H1 (cell line): ENCODE data around the gene FSTL4. TPM values are rescaled to one million over a fixed set of nuclear protein-coding genes. Genes with fewer than 3 reads are reported as not detected.
A peak's percentile ranks its signal among the peaks of the same experiment; 100 is the strongest.

Experiments used
- CTCF ChIA-PET: fragments of 300-600 bp; sonication (Branson Sonifier 250); formaldehyde crosslinking; loops from one replicate; lab custom pipeline; 2021; ENCODE audit not compliant: partially characterized antibody; lab: Charles Lee
- POLR2A ChIA-PET: fragments of 300-600 bp; sonication (Branson Sonifier 250); formaldehyde crosslinking; loops from one replicate; lab custom pipeline; 2021; ENCODE audit warnings: inconsistent platforms; ENCODE audit not compliant: partially characterized antibody; lab: Charles Lee
- DNase-seq, 2 experiments: peaks; one replicate each; pipeline versions ENCODE4 v3.0.0 to v3.0.0-alpha.2; 2010 to 2022; ENCODE audit warnings: low spot score in 2 of 2, low read depth in 1 of 2, mixed read lengths in 1 of 2
- FAIRE-seq: peaks from 2 replicates; lab custom pipeline; 2011; peaks lifted over from hg19 to GRCh38; lab: Jason Lieb, UNC
- H2AFZ ChIP-seq: 2 replicates; pipeline ENCODE4 v1.8.1; 2012; ENCODE audit warnings: low read length, inconsistent platforms
- H2AK5ac ChIP-seq: 2 replicates; pipeline ENCODE4 v1.6.1; 2013; ENCODE audit warnings: low read depth, low read length
- H2BK120ac ChIP-seq: replicated peaks from 2 replicates; pipeline ENCODE3; 2013; ENCODE audit warnings: low read depth, low read length, inconsistent platforms
- H2BK12ac ChIP-seq: 2 replicates; pipeline ENCODE4 v1.6.1; 2013; ENCODE audit warnings: low read depth, low read length
- H2BK15ac ChIP-seq: 2 replicates; pipeline ENCODE4 v1.6.1; 2013; ENCODE audit warnings: low read length
- H2BK20ac ChIP-seq: 2 replicates; pipeline ENCODE4 v1.6.1; 2013; ENCODE audit warnings: low read length
- H2BK5ac ChIP-seq: 2 replicates; pipeline ENCODE4 v1.6.1; 2013; ENCODE audit warnings: low read depth, low read length
- H3K14ac ChIP-seq: 2 replicates; pipeline ENCODE4 v1.6.1; 2013; ENCODE audit warnings: inconsistent platforms; ENCODE audit not compliant: insufficient read length
- H3K18ac ChIP-seq: 2 replicates; pipeline ENCODE4 v1.6.1; 2013; ENCODE audit warnings: low read length; ENCODE audit errors: extremely low read depth
- H3K23ac ChIP-seq: 2 replicates; pipeline ENCODE4 v1.6.1; 2013; ENCODE audit warnings: inconsistent platforms; ENCODE audit not compliant: insufficient read length
- H3K23me2 ChIP-seq: 2 replicates; pipeline ENCODE4 v1.6.1; 2013; ENCODE audit warnings: low read depth, low read length
- H3K27ac ChIP-seq: 2 replicates; pipeline ENCODE4 v1.6.1; 2011; ENCODE audit warnings: low read depth, low read length, inconsistent platforms
- H3K27me3 ChIP-seq, 4 experiments: replicated peaks in 1 of 4; 1 replicate in 1 of 4; 2 replicates in 3 of 4; pipeline versions ENCODE4 v1.6.1 to v1.8.1; 2011 to 2013; ENCODE audit warnings: low read length in 3 of 4, mild to moderate bottlenecking in 3 of 4, inconsistent platforms in 2 of 4, mixed read lengths in 2 of 4, moderate library complexity in 1 of 4; ENCODE audit not compliant: control insufficient read depth in 3 of 4, insufficient read depth in 3 of 4; ENCODE audit errors: extremely low read depth in 1 of 4
- H3K36me3 ChIP-seq, 4 experiments: 2 replicates each; pipeline versions ENCODE4 v1.6.1 to v1.8.1; 2011 to 2013; ENCODE audit warnings: mild to moderate bottlenecking in 4 of 4, low read length in 3 of 4, moderate library complexity in 2 of 4, control low read depth in 1 of 4, inconsistent platforms in 1 of 4; ENCODE audit not compliant: insufficient read depth in 4 of 4, control insufficient read depth in 2 of 4
- H3K4ac ChIP-seq: replicated peaks from 2 replicates; pipeline ENCODE3; 2013; ENCODE audit warnings: low read length, low read depth, mixed read lengths, inconsistent platforms; ENCODE audit not compliant: insufficient read length
- H3K4me1 ChIP-seq, 4 experiments: replicated peaks in 1 of 4; 1 replicate in 1 of 4; 2 replicates in 3 of 4; pipeline versions ENCODE4 v1.6.1 to v1.8.1; 2011 to 2013; ENCODE audit warnings: low read length in 3 of 4, inconsistent platforms in 2 of 4, mixed read lengths in 1 of 4; ENCODE audit not compliant: insufficient read depth in 4 of 4, control insufficient read depth in 3 of 4
- H3K4me2 ChIP-seq, 2 experiments: 2 replicates each; pipeline versions ENCODE4 v1.6.1 to v1.8.1; 2011 to 2013; ENCODE audit warnings: low read depth in 2 of 2, low read length in 2 of 2, control low read depth in 1 of 2, inconsistent platforms in 1 of 2, mild to moderate bottlenecking in 1 of 2; ENCODE audit not compliant: insufficient read depth in 1 of 2
- H3K4me3 ChIP-seq, 4 experiments: fragments of 200-600, 300-600 bp in 1 of 4; sonication (generic), shearing (Covaris generic), sonication (Bioruptor Twin) in 1 of 4; 2 replicates each; pipeline versions ENCODE4 v1.5.1 to v1.8.1; 2011 to 2016; ENCODE audit warnings: low read length in 4 of 4, low read depth in 3 of 4, control low read depth in 2 of 4, inconsistent platforms in 2 of 4, mild to moderate bottlenecking in 2 of 4, mixed read lengths in 1 of 4, moderate library complexity in 1 of 4; ENCODE audit not compliant: insufficient read depth in 2 of 4; ENCODE audit errors: extremely low read depth in 1 of 4
- H3K56ac ChIP-seq: replicated peaks from 2 replicates; pipeline ENCODE3; 2013; ENCODE audit warnings: low read depth, mild to moderate bottlenecking, mixed read lengths, low read length, inconsistent platforms; ENCODE audit not compliant: insufficient read length
- H3K79me1 ChIP-seq: 2 replicates; pipeline ENCODE4 v1.6.1; 2013; ENCODE audit warnings: low read depth, low read length, control low read depth
- H3K79me2 ChIP-seq, 2 experiments: 2 replicates each; pipeline versions ENCODE4 v1.6.1 to v1.8.1; 2012 to 2013; ENCODE audit warnings: low read length in 2 of 2, mild to moderate bottlenecking in 2 of 2, inconsistent platforms in 1 of 2; ENCODE audit not compliant: insufficient read depth in 2 of 2, control insufficient read depth in 1 of 2
- H3K9ac ChIP-seq, 4 experiments: replicated peaks in 1 of 4; 1 replicate in 1 of 4; 2 replicates in 3 of 4; pipeline versions ENCODE4 v1.6.1 to v1.8.1; 2011 to 2013; ENCODE audit warnings: low read depth in 3 of 4, low read length in 3 of 4, control low read depth in 2 of 4, mild to moderate bottlenecking in 2 of 4, moderate library complexity in 2 of 4, inconsistent platforms in 1 of 4; ENCODE audit errors: extremely low read depth in 1 of 4
- H3K9me3 ChIP-seq, 2 experiments: 2 replicates each; pipeline versions ENCODE4 v1.6.1 to v1.8.1; 2012 to 2013; ENCODE audit warnings: mild to moderate bottlenecking in 2 of 2, moderate library complexity in 2 of 2, control low read depth in 1 of 2, inconsistent platforms in 1 of 2, low read depth in 1 of 2, low read length in 1 of 2, mixed read lengths in 1 of 2; ENCODE audit not compliant: insufficient read depth in 2 of 2
- H4K20me1 ChIP-seq, 2 experiments: replicated peaks in 1 of 2; 2 replicates each; pipeline versions ENCODE3 to v1.8.1; 2011 to 2013; ENCODE audit warnings: inconsistent platforms in 2 of 2, low read length in 2 of 2, mild to moderate bottlenecking in 1 of 2; ENCODE audit not compliant: insufficient read depth in 2 of 2, control insufficient read depth in 1 of 2
- H4K5ac ChIP-seq: 2 replicates; pipeline ENCODE4 v1.6.1; 2013; ENCODE audit warnings: low read length, low read depth, mixed read lengths, inconsistent platforms; ENCODE audit not compliant: insufficient read length
- H4K8ac ChIP-seq: 2 replicates; pipeline ENCODE4 v1.8.0; 2013; ENCODE audit warnings: mild to moderate bottlenecking, moderate library complexity, low read length, inconsistent platforms; ENCODE audit not compliant: insufficient read depth; ENCODE audit errors: extremely low read depth
- H4K91ac ChIP-seq: replicated peaks from 2 replicates; pipeline ENCODE3; 2013; ENCODE audit warnings: low read length, mixed read lengths, inconsistent platforms; ENCODE audit not compliant: insufficient read length
- BRCA1 ChIP-seq: IDR thresholded peaks from 2 replicates; pipeline ENCODE4 v1.6.1; 2012; ENCODE audit warnings: low read depth, low read length, improper control_type of control experiment
- CEBPB ChIP-seq: IDR thresholded peaks from 2 replicates; pipeline ENCODE4 v1.6.1; 2012; ENCODE audit warnings: low read depth, low read length
- CHD2 ChIP-seq: IDR thresholded peaks from 2 replicates; pipeline ENCODE4 v1.6.1; 2012; ENCODE audit warnings: low read length, improper control_type of control experiment
- CREB1 ChIP-seq: IDR thresholded peaks from 2 replicates; pipeline ENCODE4 v1.6.1; 2012; ENCODE audit warnings: inconsistent platforms
- CTBP2 ChIP-seq: IDR thresholded peaks from 2 replicates; pipeline ENCODE4 v1.7.0; 2011; ENCODE audit warnings: borderline replicate concordance, mild to moderate bottlenecking, moderate library complexity, mixed read lengths, low read length; ENCODE audit not compliant: insufficient read depth, insufficient read length
- E2F6 ChIP-seq: IDR thresholded peaks from 2 replicates; pipeline ENCODE4 v1.6.1; 2012; ENCODE audit warnings: inconsistent platforms
- EP300 ChIP-seq, 2 experiments: IDR thresholded peaks; 1 replicate in 1 of 2; 2 replicates in 1 of 2; pipeline ENCODE4 v1.6.1; 2011 to 2012; ENCODE audit warnings: low read depth in 2 of 2, low read length in 2 of 2, mild to moderate bottlenecking in 2 of 2, borderline replicate concordance in 1 of 2, inconsistent platforms in 1 of 2, moderate library complexity in 1 of 2
- JUN ChIP-seq: IDR thresholded peaks from 2 replicates; pipeline ENCODE4 v1.6.1; 2011; ENCODE audit warnings: low read depth, mild to moderate bottlenecking, improper control_type of control experiment, low read length
- SP1 ChIP-seq: IDR thresholded peaks from 2 replicates; pipeline ENCODE4 v1.6.1; 2011; ENCODE audit warnings: low read depth, low read length
- SUZ12 ChIP-seq: fragments of 200-600 bp; sonication (generic); IDR thresholded peaks from 2 replicates; pipeline ENCODE4 v1.6.1; 2012; ENCODE audit warnings: mild to moderate bottlenecking, inconsistent platforms, low read length, moderate library complexity, mixed read lengths
- TCF12 ChIP-seq: IDR thresholded peaks from 2 replicates; pipeline ENCODE4 v1.6.1; 2011; ENCODE audit warnings: low read depth, mild to moderate bottlenecking, low read length
- ZNF274 ChIP-seq: IDR thresholded peaks from 2 replicates; pipeline ENCODE4 v1.7.0; 2012; ENCODE audit warnings: low read length, borderline replicate concordance; ENCODE audit errors: extremely low read depth
- WGBS, 2 experiments: shearing (Covaris generic) in 1 of 2; methylation state at CpG; one replicate each; pipeline versions ENCODE4 v1.1.6 to v1.1.7; 2013 to 2015; ENCODE audit warnings: low lambda C conversion rate in 2 of 2, mixed read lengths in 2 of 2, inconsistent platforms in 1 of 2, low coverage in 1 of 2, missing lambda C conversion rate in 1 of 2; ENCODE audit not compliant: insufficient replicate concordance in 2 of 2, insufficient coverage in 1 of 2, insufficient read length in 1 of 2; ENCODE audit errors: extremely low coverage in 1 of 2, missing lambda C conversion rate in 1 of 2; 5-methylcytosine and 5-hydroxymethylcytosine counted together
- polyA plus RNA-seq, 7 experiments: library from polyadenylated mRNA; depleted of rRNA in 3 of 7; stranded (reverse) in 5 of 7; unstranded in 2 of 7; fragments of >200 nt in 5 of 7; fragments of 200-250 nt in 2 of 7; gene quantifications; 1 replicate in 5 of 7; 2 replicates in 1 of 7; 4 replicates in 1 of 7; pipeline versions ENCODE4 v1.2.1 to v1.2.3, GENCODE V29; 2011 to 2013; ENCODE audit warnings: missing spikeins in 2 of 7, mixed read lengths in 2 of 7
- total RNA-seq: library from RNA; stranded (reverse); fragmentation: NEBNext Ultra II Directional; extraction: Animal tissue kit (Norgen Biotek cat#: 25700); gene quantifications from 2 replicates; pipeline ENCODE4 v1.2.1, GENCODE V29; 2021

FSTL4 gene
- total and polyA plus RNA-seq, 2 of the 8 experiments (the other 6 are each of a cell fraction or from before 2014, with no cell fraction given): 3.1 to 4.1 TPM

DNA sequence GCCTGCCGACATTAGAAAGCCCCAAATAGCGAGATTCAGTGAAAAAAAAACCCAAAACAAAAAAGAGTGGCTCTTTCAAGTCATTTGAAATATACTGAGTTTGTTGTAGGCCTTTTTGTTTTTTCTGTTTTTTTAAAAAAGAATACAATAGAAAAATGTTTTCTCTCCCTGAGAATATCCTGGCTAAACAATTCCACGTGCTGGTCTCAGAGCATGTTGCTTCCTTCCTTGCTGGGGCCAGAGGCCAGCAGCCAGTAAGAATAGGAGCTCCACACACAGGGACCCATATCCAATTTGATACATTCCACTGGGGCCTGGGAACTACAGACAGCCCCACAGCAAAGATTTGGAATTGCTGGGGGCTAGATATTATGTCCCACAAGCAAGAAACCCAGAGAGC lies 369.1 kb downstream of the FSTL4 start:
- no peak overlapping the region for H2AK5ac ChIP-seq
- H3K56ac ChIP-seq: no peak overlapping the region
- ChIA-PET CTCF (interaction anchor here (1.2 to 1.5 kb wide), 2 partner anchors 31 to 131 kb away, joined by 3 to 6 read pairs; no protein-coding TSS in a partner anchor), POLR2A (no interaction called here)
- peak overlapping the region; percentile 95; the same call in 1 of the 2 replicates for H2BK20ac ChIP-seq
- no peak overlapping the region for H4K91ac ChIP-seq
- 0 out of 2 replicates have a peak overlapping the region, but pooled peaks have one; percentile 68 for H2BK12ac ChIP-seq
- H3K9me3 ChIP-seq: no peaks in the 10 kb centered on the region
- DNase-seq (no peak), FAIRE-seq (no peak)
- H4K20me1 ChIP-seq: no peaks in the 10 kb centered on the region
- no peak overlapping the region for H4K8ac ChIP-seq
- H3K23ac ChIP-seq: no peak overlapping the region
- H2BK120ac ChIP-seq: no peak overlapping the region
- no peaks in the 10 kb centered on the region for H3K27me3 ChIP-seq
- H2AFZ ChIP-seq: no peak overlapping the region
- no peak overlapping the region for H3K4me2 ChIP-seq
- no peak overlapping the region for H3K14ac ChIP-seq
- H3K79me1 ChIP-seq: no peaks in the 10 kb centered on the region; the same call in none of the 2 replicates
- no peak overlapping the region for H2BK5ac ChIP-seq
- H4K5ac ChIP-seq: no peak overlapping the region
- H3K9ac ChIP-seq: no peak overlapping the region
- no peaks in the 10 kb centered on the region for H3K79me2 ChIP-seq
- H3K4ac ChIP-seq: no peak overlapping the region
- peaks cover 0 to 4% (median 1%) of the 10 kb centered on the region in 4 experiments; a peak in 2 of 7 replicates for H3K4me1 ChIP-seq
- H3K23me2 ChIP-seq: no peaks in the 10 kb centered on the region
- no peak overlapping the region for H3K4me3 ChIP-seq
- H3K27ac ChIP-seq: no peak overlapping the region
- no peak overlapping the region for H3K18ac ChIP-seq
- WGBS, 2 experiments: 97% methylated on average over 3 of the region's 3 CpGs; no CpG with 5 or more reads in 1 of the 2 experiments
- H3K36me3 ChIP-seq: no peaks in the 10 kb centered on the region
- no peak overlapping the region for H2BK15ac ChIP-seq
- TF ChIP-seq EP300 (IDR thresholded peaks at IDR 0.05; ENCODE audit: borderline replicate concordance in 1 of 2, low read depth in 2 of 2, low read length in 2 of 2) (no peak), CTBP2 (no peak), CHD2 (no peak), E2F6 (no peak), CREB1 (no peak), SP1 (no peak), JUN (no peak), BRCA1 (no peak), CEBPB (no peak), ZNF274 (no peak), TCF12 (no peak), SUZ12 (no peak)
